AG04450 (cell line): ENCODE results near the gene NAA35. TPM values are rescaled to one million over a fixed set of nuclear protein-coding genes. Genes with fewer than 3 reads are reported as not detected.
A peak's percentile ranks its signal among the peaks of the same experiment; 100 is the strongest.

Experiments used
- CTCF ChIA-PET: fragments of 300-600, 350-600 bp; formaldehyde crosslinking; extraction: SDS; loops from one replicate; lab custom pipeline; 2022; ENCODE audit warnings: antibody characterized with exemption, inconsistent platforms; lab: Charles Lee
- POLR2A ChIA-PET: fragments of 350-600 bp; formaldehyde crosslinking; extraction: SDS; loops from one replicate; lab custom pipeline; 2021; ENCODE audit warnings: antibody characterized with exemption, inconsistent platforms; lab: Yijun Ruan, JAX
- DNase-seq: peaks from one replicate; pipeline ENCODE4 v3.0.0-alpha.2; 2011; ENCODE audit warnings: low read depth, low spot score
- H3K27ac ChIP-seq: one replicate; pipeline ENCODE4 v1.5.1; 2012; ENCODE audit warnings: low read depth, low read length, control low read depth
- H3K27me3 ChIP-seq: one replicate; pipeline ENCODE4 v1.6.0; 2012; ENCODE audit warnings: low read length; ENCODE audit not compliant: control insufficient read depth, insufficient read depth
- H3K4me3 ChIP-seq: 2 replicates; pipeline ENCODE4 v1.5.1; 2011; ENCODE audit warnings: mild to moderate bottlenecking, low read depth, low read length, control low read depth
- H3K9me3 ChIP-seq: 2 replicates; pipeline ENCODE4 v1.5.1; 2012; ENCODE audit warnings: low read length; ENCODE audit not compliant: control insufficient read depth, insufficient read depth
- CTCF ChIP-seq: IDR thresholded peaks from 2 replicates; pipeline ENCODE4 v1.5.1; 2011; ENCODE audit warnings: low read depth, low read length, control low read depth, inconsistent platforms
- polyA plus RNA-seq: library from polyadenylated mRNA; depleted of rRNA; stranded (reverse); fragments of >200 nt; gene quantifications from 2 replicates; pipeline ENCODE4 v1.2.3, GENCODE V29; 2011

Gene NAA35
- polyA plus RNA-seq, 1 experiment: 25.2 TPM

- no peak overlapping the region for H3K27ac ChIP-seq
- no peak for DNase-seq
- no peaks in the 10 kb centered on the region for H3K27me3 ChIP-seq
- CTCF ChIA-PET: interaction anchor here (0.6 to 1.6 kb wide), 5 partner anchors 10 to 1476 kb away, joined by 3 to 8 read pairs (median 5); partner anchors contain the start of gene NAA35
- POLR2A ChIA-PET: no interaction called here
- TF ChIP-seq CTCF: no peak
- H3K9me3 ChIP-seq: no peaks in the 10 kb centered on the region; the same call in 1 of the 2 replicates
- no peak overlapping the region for H3K4me3 ChIP-seq
These were observed 41.6 kb upstream of the NAA35 start for GRCh38 chr9:85899388-85899787.

- Histone ChIP-seq H3K4me3 (no peak overlapping the region), H3K9me3 (no peaks in the 10 kb centered on the region; the same call in 1 of the 2 replicates), H3K27ac (no peak overlapping the region), H3K27me3 (no peaks in the 10 kb centered on the region)
- DNase-seq: peak; percentile 1
- POLR2A ChIA-PET: no interaction called here
- CTCF ChIA-PET: interaction anchor here (0.7 to 1.6 kb wide), 6 partner anchors 9 to 83 kb away, joined by 3 to 8 read pairs (median 4); partner anchors contain the start of gene NAA35
- TF ChIP-seq CTCF: peak; percentile 61
These were observed 40.3 kb upstream of the NAA35 start for GRCh38 chr9:85900504-85901201.

GRCh38 chr9:85904975-85905374 is 36.0 kb upstream of the NAA35 start:
- Histone ChIP-seq H3K27me3 (no peaks in the 10 kb centered on the region), H3K27ac (no peak overlapping the region), H3K9me3 (no peaks in the 10 kb centered on the region), H3K4me3 (no peak overlapping the region)
- DNase-seq: no peak
- ChIA-PET POLR2A (no interaction called here), CTCF (no interaction called here)
- TF ChIP-seq CTCF: no peak

- Histone ChIP-seq H3K9me3 (no peaks in the 10 kb centered on the region), H3K27ac (no peak overlapping the region), H3K4me3 (no peak overlapping the region), H3K27me3 (no peaks in the 10 kb centered on the region)
- no peak for TF ChIP-seq CTCF
- POLR2A ChIA-PET: no interaction called here
- no peak for DNase-seq
- CTCF ChIA-PET: no interaction called here
These were observed 35.0 kb upstream of the NAA35 start for GRCh38 chr9:85905957-85906356.

- TF ChIP-seq CTCF: no peak
- no peak for DNase-seq
- CTCF ChIA-PET: interaction anchor here (1.3 kb wide), 1 partner anchor 9 kb away, joined by 4 read pairs; no protein-coding TSS in a partner anchor
- POLR2A ChIA-PET: no interaction called here
- no peak overlapping the region for H3K27ac ChIP-seq
- H3K4me3 ChIP-seq: no peak overlapping the region
- H3K27me3 ChIP-seq: no peaks in the 10 kb centered on the region
- H3K9me3 ChIP-seq: no peaks in the 10 kb centered on the region
These were observed 31.6 kb upstream of the NAA35 start for GRCh38 chr9:85909390-85909789.
